Motor neuron (in vitro differentiated cells): ENCODE measurements around the gene ADGRD2. TPM values are rescaled to one million over a fixed set of nuclear protein-coding genes. Genes with fewer than 3 reads are reported as not detected.
A peak's percentile ranks its signal among the peaks of the same experiment; 100 is the strongest.

Experiments used
- ATAC-seq, 8 experiments: fragments of 200-7000 bp; cut with Tn5 transposase; replicated peaks in 6 of 8; 2 replicates each; pipeline ENCODE4 v1.8.0; 2021; ENCODE audit warnings: mild to moderate bottlenecking in 8 of 8, moderate library complexity in 8 of 8
- H3K27ac ChIP-seq, 2 donors: fragments of 250-450 bp; sonication (Bioruptor Pico); 2 replicates each; pipeline ENCODE4 v1.9.0; 2021; ENCODE audit warnings: antibody characterized with exemption in 2 of 2, mild to moderate bottlenecking in 2 of 2, moderate library complexity in 1 of 2
- H3K4me1 ChIP-seq, 2 donors: fragments of 250-450 bp; sonication (Bioruptor Pico); replicated peaks in 1 of 2; 2 replicates each; pipeline ENCODE4 v1.6.1; 2021; ENCODE audit warnings: antibody characterized with exemption in 2 of 2, mild to moderate bottlenecking in 2 of 2, moderate library complexity in 1 of 2
- H3K4me3 ChIP-seq, 5 donors: fragments of 250-450 bp; sonication (Bioruptor Pico); 2 replicates each; pipeline ENCODE4 v1.9.0; 2021; ENCODE audit warnings: antibody characterized with exemption in 5 of 5, mild to moderate bottlenecking in 5 of 5, moderate library complexity in 4 of 5
- WGBS, 10 experiments: fragments of 450-650 bp; shearing (Covaris generic); methylation state at CpG; one replicate each; pipeline ENCODE4 v1.0.0; 2022; 5-methylcytosine and 5-hydroxymethylcytosine counted together
- in situ Hi-C, 9 experiments: fragments of 400-800 bp; cut with MboI; loops; one replicate each; pipeline ENCODE4 v1.15.0; 2021; ENCODE audit warnings: low sequenced_read_pairs in 9 of 9, low pct_unique_long_range_greater_than_20kb in 2 of 9; ENCODE audit not compliant: unreplicated experiment in 9 of 9
- total RNA-seq, 8 experiments: library from RNA; unstranded; fragments of 300-600 nt; gene quantifications; 2 replicates each; pipeline versions ENCODE4 v1.2.3 to v1.2.4, GENCODE V29; 2022

ADGRD2 gene
- total RNA-seq, 8 experiments from 2014 or later, result 0.14 to 6.2 (median 0.68) TPM; not detected in 2

- peaks cover 31 to 33% of the 10 kb centered on the region in 2 donors for H3K4me1 ChIP-seq
- 17% methylated on average over 1 of the region's 15 CpGs; no CpG with 5 or more reads in 9 of the 10 experiments for WGBS, 10 experiments
- in situ Hi-C loops, result no loop called here
- ATAC-seq, result no peak
- H3K4me3 ChIP-seq, result no peak overlapping the region
- no peak overlapping the region for H3K27ac ChIP-seq
Measured at GRCh38 chr9:124498499-124499146, 48.4 kb downstream of the ADGRD2 start.

DNA sequence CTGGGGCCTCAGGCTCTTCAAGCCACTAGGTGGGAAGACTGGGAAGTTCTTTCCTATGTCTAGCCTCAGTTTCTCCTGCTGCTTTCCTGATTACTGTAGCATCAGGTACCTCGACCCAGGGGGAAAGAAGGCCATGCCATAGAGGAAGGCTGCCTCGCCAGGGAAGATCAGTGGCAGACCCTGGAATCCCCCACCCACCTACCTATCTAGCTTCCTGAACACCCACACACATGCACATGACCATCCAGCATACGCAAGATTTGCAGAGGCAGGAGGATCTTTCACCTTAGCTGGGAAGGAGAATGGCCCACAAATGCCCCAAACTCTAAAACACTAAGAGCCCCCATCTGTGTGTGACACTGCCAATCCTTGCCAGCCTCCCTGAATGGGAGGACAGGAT is 49.0 kb downstream of the ADGRD2 start:
- 0 to 100% (median 33%) methylated on average over 1 to 3 of the region's 3 CpGs; no CpG with 5 or more reads in 3 of the 10 experiments for WGBS, 10 experiments
- Histone ChIP-seq H3K4me3 (no peak overlapping the region), H3K27ac (no peak overlapping the region), H3K4me1 (peaks cover 31 to 34% of the 10 kb centered on the region in 2 donors)
- in situ Hi-C loops, result no loop called here
- no peak for ATAC-seq

- ATAC-seq, result no peak
- 67 to 100% (median 93%) methylated on average over 1 to 11 of the region's 40 CpGs; no CpG with 5 or more reads in 7 of the 10 experiments for WGBS, 10 experiments
Measured at GRCh38 chr9:124500028-124500795, 50.0 kb downstream of the ADGRD2 start.

GRCh38 chr9:124500796-124501611 is 50.8 kb downstream of the ADGRD2 start:
- in situ Hi-C loops, result no loop called here
- H3K4me1 ChIP-seq, result peaks cover 18 to 29% of the 10 kb centered on the region in 2 donors

More at GRCh38 chr9:124500028-124500795, 50.0 kb downstream of the ADGRD2 start:
- Histone ChIP-seq H3K4me1 (peaks cover 26 to 36% of the 10 kb centered on the region in 2 donors), H3K4me3 (no peak overlapping the region), H3K27ac (no peak overlapping the region)
- in situ Hi-C loops, result no loop called here

GRCh38 chr9:124501771-124502320 is 51.6 kb downstream of the ADGRD2 start:
- Histone ChIP-seq H3K4me1 (peaks cover 10 to 20% of the 10 kb centered on the region in 2 donors), H3K27ac (no peak overlapping the region), H3K4me3 (no peak overlapping the region)
- in situ Hi-C loops, result no loop called here
- WGBS, 10 experiments, result 53 to 100% (median 83%) methylated on average over 1 to 9 of the region's 11 CpGs
- no peak for ATAC-seq

More at GRCh38 chr9:124500796-124501611, 50.8 kb downstream of the ADGRD2 start:
- H3K4me3 ChIP-seq, result no peak overlapping the region
- no peak for ATAC-seq
- WGBS, 10 experiments, result 17 to 83% (median 67%) methylated on average over 1 to 6 of the region's 12 CpGs; no CpG with 5 or more reads in 2 of the 10 experiments
- no peak overlapping the region for H3K27ac ChIP-seq

DNA sequence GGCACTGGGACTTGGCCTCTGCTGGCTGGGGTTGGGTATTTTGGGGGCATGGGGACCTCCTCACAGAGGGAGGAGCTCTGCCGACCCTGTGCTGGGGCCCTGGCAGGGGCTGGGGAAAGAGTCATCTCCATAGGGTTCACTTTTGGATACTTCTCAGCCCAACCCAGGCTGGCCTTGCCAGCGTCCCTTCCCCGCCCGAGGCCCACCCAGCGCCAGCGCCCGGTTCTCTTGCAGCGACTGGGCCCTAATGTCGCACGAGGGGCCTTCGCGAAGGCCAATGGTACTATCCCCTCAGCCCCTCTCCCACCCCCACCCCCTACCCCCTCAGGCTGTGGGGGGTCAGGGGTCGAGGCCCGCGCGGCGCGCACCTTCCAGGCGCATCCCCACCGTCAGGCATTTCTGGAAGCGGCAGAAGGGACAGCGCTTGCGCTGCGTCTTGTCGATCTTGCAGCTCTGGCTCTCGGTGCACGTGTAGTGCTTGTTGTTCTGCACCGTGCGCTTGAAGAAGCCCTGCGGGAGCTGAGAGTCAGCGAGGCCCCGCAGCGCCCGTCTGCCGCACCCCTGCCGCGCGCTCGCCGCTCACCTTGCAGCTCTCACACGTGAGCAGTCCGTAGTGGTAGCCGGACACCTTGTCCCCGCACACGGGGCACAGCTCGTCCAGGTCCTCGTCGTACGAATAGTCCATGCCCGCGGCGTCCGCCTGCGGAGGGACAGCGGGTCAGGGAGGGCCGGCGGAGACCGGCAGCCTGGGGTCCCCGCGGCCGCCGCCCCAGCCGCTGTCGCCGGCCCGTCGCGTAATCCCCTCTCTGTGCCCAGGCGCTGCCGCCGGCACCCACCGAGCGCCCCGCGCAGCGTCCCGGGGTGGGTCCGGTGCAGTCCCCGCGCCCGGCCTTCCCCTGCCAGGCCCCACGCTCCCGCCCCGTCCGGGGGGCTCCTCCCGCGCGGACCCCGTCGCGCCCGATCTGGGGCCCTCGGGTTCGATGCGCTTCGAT is 52.8 kb downstream of the ADGRD2 start:
- WGBS, 10 experiments, result 0% methylated on average over 5 of the region's 96 CpGs; no CpG with 5 or more reads in 9 of the 10 experiments
- Histone ChIP-seq H3K27ac (no peak overlapping the region), H3K4me1 (peaks cover 4 to 12% of the 10 kb centered on the region in 2 donors), H3K4me3 (no peak overlapping the region)
- in situ Hi-C loops, result no loop called here
- ATAC-seq, result peak in 6 of 8 experiments; percentile 13 to 61 (median 55)

GRCh38 chr9:124503713-124504529 is 53.7 kb downstream of the ADGRD2 start:
- H3K27ac ChIP-seq, result no peak overlapping the region
- peak in 2 of 8 experiments; percentile 9 to 17 for ATAC-seq
- peak overlapping the region in 4 of 5 donors; percentile 4 to 17 (median 9) for H3K4me3 ChIP-seq
- in situ Hi-C loops, result no loop called here
- 0% methylated on average over 7 to 9 of the region's 76 CpGs; no CpG with 5 or more reads in 8 of the 10 experiments for WGBS, 10 experiments
- H3K4me1 ChIP-seq, result peaks cover 4 to 12% of the 10 kb centered on the region in 2 donors

GRCh38 chr9:124504530-124505005 is 54.3 kb downstream of the ADGRD2 start:
- H3K4me3 ChIP-seq, result peak overlapping the region in 4 of 5 donors; percentile 4 to 17 (median 9)
- no peak overlapping the region for H3K27ac ChIP-seq
- ATAC-seq, result peak in 6 of 8 experiments; percentile 29 to 43 (median 36)
- peaks cover 4 to 12% of the 10 kb centered on the region in 2 donors for H3K4me1 ChIP-seq
- in situ Hi-C loops, result no loop called here
- no CpG with 5 or more reads among the region's 81 CpGs for WGBS, 10 experiments

DNA sequence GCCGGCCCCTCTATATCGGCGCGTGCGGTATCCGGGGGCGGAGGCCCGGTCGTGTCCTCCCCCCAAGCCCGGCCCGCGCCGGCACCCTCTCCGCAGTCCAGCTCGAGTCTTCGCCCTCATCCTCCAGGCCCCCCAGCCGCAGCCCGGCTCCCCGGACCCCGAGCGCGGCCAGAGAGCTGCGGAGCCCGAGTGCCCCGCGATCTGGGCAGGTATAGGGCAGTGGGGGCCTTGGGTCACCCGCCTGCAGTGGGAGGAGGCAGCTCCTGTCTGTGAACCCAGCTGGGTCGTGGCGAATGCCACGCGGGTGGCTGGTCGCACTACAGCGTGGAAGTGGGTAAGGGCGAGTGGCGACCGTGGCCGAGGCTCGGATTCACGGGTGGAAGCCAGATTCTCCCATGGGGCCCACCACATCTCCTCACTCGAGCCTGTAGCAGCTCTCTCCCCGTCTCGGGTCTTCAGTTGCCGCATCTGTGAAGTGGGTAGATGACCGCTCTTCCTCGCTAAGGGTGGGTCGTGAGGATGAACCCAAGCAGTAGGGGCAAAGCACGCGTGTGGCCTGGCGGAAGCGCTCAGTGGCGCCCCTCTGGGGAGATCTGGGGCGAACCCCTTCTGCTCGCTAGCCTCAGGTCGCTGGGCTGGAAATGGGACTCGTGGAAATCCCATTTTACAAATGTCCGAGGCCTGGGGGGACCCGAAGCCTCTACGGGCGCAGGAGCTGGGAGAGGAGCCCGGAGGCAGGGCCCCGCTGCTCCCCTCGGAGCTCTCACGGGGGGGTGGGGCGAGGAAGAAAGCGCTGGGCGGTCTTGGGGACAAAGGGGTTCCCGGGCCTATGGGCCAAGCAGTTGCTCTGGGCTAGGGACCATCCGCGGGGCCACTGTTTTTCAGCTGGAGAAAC is 55.0 kb downstream of the ADGRD2 start:
- in situ Hi-C loops, result no loop called here
- Histone ChIP-seq H3K4me1 (peaks cover 4 to 12% of the 10 kb centered on the region in 2 donors), H3K27ac (no peak overlapping the region), H3K4me3 (peak overlapping the region in 1 of 5 donors; percentile 17)
- peak in 5 of 8 experiments; percentile 16 to 52 (median 30) for ATAC-seq
- 15 to 81% (median 48%) methylated on average over 3 to 14 of the region's 69 CpGs; no CpG with 5 or more reads in 5 of the 10 experiments for WGBS, 10 experiments

GRCh38 chr9:124505901-124506346 is 55.7 kb downstream of the ADGRD2 start:
- no peak overlapping the region for H3K4me3 ChIP-seq
- WGBS, 10 experiments, result 80 to 100% (median 86%) methylated on average over 1 to 8 of the region's 19 CpGs; no CpG with 5 or more reads in 6 of the 10 experiments
- no peak overlapping the region for H3K27ac ChIP-seq
- in situ Hi-C loops, result no loop called here
- peaks cover 4 to 12% of the 10 kb centered on the region in 2 donors for H3K4me1 ChIP-seq
- no peak for ATAC-seq
